Liver (tissue), 9 donors: Measurements from ENCODE around the gene SNX13. TPM values are rescaled to one million over a fixed set of nuclear protein-coding genes. Genes with fewer than 3 reads are reported as not detected.

Experiments used
- DNase-seq: peaks from one replicate; pipeline ENCODE4 v3.0.0-alpha.2; 2017; ENCODE audit warnings: low spot score
- H3K27ac ChIP-seq, 2 donors: one replicate each; pipeline ENCODE4 v1.7.0; 2013; ENCODE audit warnings: inconsistent platforms in 2 of 2, low read length in 2 of 2, control low read depth in 1 of 2, low read depth in 1 of 2, mild to moderate bottlenecking in 1 of 2
- H3K27me3 ChIP-seq, 4 donors: one replicate each; pipeline versions ENCODE4 v1.6.1 to v1.7.0; 2013; ENCODE audit warnings: low read length in 3 of 4, inconsistent platforms in 1 of 4, mild to moderate bottlenecking in 1 of 4, moderate library complexity in 1 of 4; ENCODE audit not compliant: control insufficient read depth in 4 of 4, insufficient read depth in 4 of 4
- H3K36me3 ChIP-seq, 4 donors: one replicate each; pipeline versions ENCODE4 v1.6.1 to v1.7.0; 2013; ENCODE audit warnings: low read length in 3 of 4, mild to moderate bottlenecking in 3 of 4, low read depth in 1 of 4, moderate library complexity in 1 of 4; ENCODE audit not compliant: control insufficient read depth in 4 of 4, insufficient read depth in 3 of 4
- H3K4me1 ChIP-seq, 4 donors: one replicate each; pipeline versions ENCODE4 v1.6.1 to v1.7.0; 2013; ENCODE audit warnings: low read length in 3 of 4, mild to moderate bottlenecking in 3 of 4, moderate library complexity in 1 of 4; ENCODE audit not compliant: control insufficient read depth in 4 of 4, insufficient read depth in 4 of 4
- H3K4me3 ChIP-seq, 3 donors: one replicate each; pipeline versions ENCODE4 v1.6.1 to v1.7.0; 2013; ENCODE audit warnings: low read length in 3 of 3, control low read depth in 1 of 3, low read depth in 1 of 3, mild to moderate bottlenecking in 1 of 3
- H3K9ac ChIP-seq, 2 donors: one replicate each; pipeline ENCODE4 v1.7.0; 2013; ENCODE audit warnings: low read length in 2 of 2, mild to moderate bottlenecking in 2 of 2, moderate library complexity in 2 of 2, control low read depth in 1 of 2, low read depth in 1 of 2
- H3K9me3 ChIP-seq, 4 donors: one replicate each; pipeline versions ENCODE4 v1.6.1 to v1.7.0; 2013; ENCODE audit warnings: low read length in 3 of 4; ENCODE audit not compliant: control insufficient read depth in 4 of 4
- EGR1 ChIP-seq, 2 donors: IDR thresholded peaks; 2 replicates each; pipeline ENCODE4 v1.6.1; 2016 to 2018; ENCODE audit warnings: antibody characterized with exemption in 2 of 2, low read depth in 2 of 2
- FOXA1 ChIP-seq: IDR thresholded peaks from 2 replicates; pipeline ENCODE4 v1.6.1; 2016; ENCODE audit warnings: antibody characterized with exemption
- FOXA2 ChIP-seq: IDR thresholded peaks from 2 replicates; pipeline ENCODE4 v1.6.1; 2016; ENCODE audit warnings: antibody characterized with exemption
- GABPA ChIP-seq, 2 donors: IDR thresholded peaks in 1 of 2; conservative IDR thresholded peaks in 1 of 2; 2 replicates each; pipeline ENCODE4 v1.6.1; 2016; ENCODE audit warnings: antibody characterized with exemption in 2 of 2, mild to moderate bottlenecking in 1 of 2, moderate library complexity in 1 of 2
- HNF4A ChIP-seq, 2 donors: conservative IDR thresholded peaks; 2 replicates each; pipeline ENCODE4 v1.6.1; 2016; ENCODE audit warnings: antibody characterized with exemption in 2 of 2, mild to moderate bottlenecking in 2 of 2
- JUND ChIP-seq, 2 donors: IDR thresholded peaks; 2 replicates each; pipeline ENCODE4 v1.6.1; 2016; ENCODE audit warnings: antibody characterized with exemption in 2 of 2
- NR2F2 ChIP-seq: IDR thresholded peaks from 2 replicates; pipeline ENCODE4 v1.6.1; 2016; ENCODE audit warnings: antibody characterized with exemption
- RXRA ChIP-seq, 2 donors: IDR thresholded peaks; 2 replicates each; pipeline ENCODE4 v1.6.1; 2017 to 2018; ENCODE audit warnings: antibody characterized with exemption in 2 of 2, mild to moderate bottlenecking in 1 of 2
- TAF1 ChIP-seq: conservative IDR thresholded peaks from 2 replicates; pipeline ENCODE4 v1.6.1; 2016; ENCODE audit warnings: antibody characterized with exemption, mild to moderate bottlenecking
- YY1 ChIP-seq: IDR thresholded peaks from 2 replicates; pipeline ENCODE4 v1.6.1; 2016; ENCODE audit warnings: antibody characterized with exemption, mild to moderate bottlenecking
- WGBS: extraction: QIAGEN DNeasy Blood & Tissue Kit; methylation state at CpG from one replicate; pipeline ENCODE4 v1.1.7; 2013; 5-methylcytosine and 5-hydroxymethylcytosine counted together
- polyA plus RNA-seq, 2 donors: library from polyadenylated mRNA; stranded (reverse) in 1 of 2; unstranded in 1 of 2; fragments of 200-250 nt in 1 of 2; fragments of >200 nt in 1 of 2; fragmentation: Nextera tagmentation in 1 of 2; extraction: Ambion mirVana in 1 of 2; gene quantifications; one replicate each; pipeline versions ENCODE4 v1.2.1 to v1.2.3, GENCODE V29; 2013 to 2015
- total RNA-seq, 2 donors: library from RNA; depleted of rRNA; stranded (reverse); fragments of >200 nt; gene quantifications; one replicate each; pipeline ENCODE4 v1.2.3, GENCODE V29; 2014
- TF ChIP-seq, protein P1 (sequence below): IDR thresholded peaks from 2 replicates; pipeline ENCODE4 v1.6.1; 2016; ENCODE audit warnings: antibody characterized with exemption
- TF ChIP-seq, protein P2 (sequence below): IDR thresholded peaks from 2 replicates; pipeline ENCODE4 v1.6.1; 2016; ENCODE audit warnings: antibody characterized with exemption
- TF ChIP-seq, protein P3 (sequence below): IDR thresholded peaks from 2 replicates; pipeline ENCODE4 v1.6.1; 2016; ENCODE audit warnings: antibody characterized with exemption
- donor health status: healthy.
- donor health status: healthy.
- donor health status: healthy.
- donor health status: healthy.
- donor health status: healthy.

The SNX13 gene
- total and polyA plus RNA-seq, 4 donors = 5.4 to 28.1 (median 14.0) TPM

GRCh38 chr7:17985473-17986239 is 45.4 kb upstream of the SNX13 start:
- Histone ChIP-seq H3K27me3 (no peaks in the 10 kb centered on the region), H3K27ac (no peak overlapping the region), H3K4me1 (no peaks in the 10 kb centered on the region), H3K9ac (no peak overlapping the region), H3K36me3 (no peaks in the 10 kb centered on the region), H3K9me3 (no peaks in the 10 kb centered on the region), H3K4me3 (no peak overlapping the region)
- TF ChIP-seq TAF1 (no peak), FOXA1 (no peak), JUND (IDR thresholded peaks at IDR 0.05) (no peak)
- TF ChIP-seq, protein P1, sequence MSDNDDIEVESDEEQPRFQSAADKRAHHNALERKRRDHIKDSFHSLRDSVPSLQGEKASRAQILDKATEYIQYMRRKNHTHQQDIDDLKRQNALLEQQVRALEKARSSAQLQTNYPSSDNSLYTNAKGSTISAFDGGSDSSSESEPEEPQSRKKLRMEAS = no peak
- TF ChIP-seq, protein P2, sequence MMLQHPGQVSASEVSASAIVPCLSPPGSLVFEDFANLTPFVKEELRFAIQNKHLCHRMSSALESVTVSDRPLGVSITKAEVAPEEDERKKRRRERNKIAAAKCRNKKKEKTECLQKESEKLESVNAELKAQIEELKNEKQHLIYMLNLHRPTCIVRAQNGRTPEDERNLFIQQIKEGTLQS = no peak
- WGBS = 79% methylated on average over 6 of the region's 6 CpGs
- DNase-seq = no peak

GRCh38 chr7:17984288-17984687 is 44.0 kb upstream of the SNX13 start:
- H3K4me1 ChIP-seq = no peaks in the 10 kb centered on the region
- H3K27ac ChIP-seq = no peak overlapping the region
- no peak for DNase-seq
- no peak overlapping the region for H3K9ac ChIP-seq
- H3K9me3 ChIP-seq = no peaks in the 10 kb centered on the region
- no peak overlapping the region for H3K4me3 ChIP-seq
- no peak for TF ChIP-seq YY1
- TF ChIP-seq RXRA (IDR thresholded peaks at IDR 0.05) = no peak
- TF ChIP-seq, protein P3, sequence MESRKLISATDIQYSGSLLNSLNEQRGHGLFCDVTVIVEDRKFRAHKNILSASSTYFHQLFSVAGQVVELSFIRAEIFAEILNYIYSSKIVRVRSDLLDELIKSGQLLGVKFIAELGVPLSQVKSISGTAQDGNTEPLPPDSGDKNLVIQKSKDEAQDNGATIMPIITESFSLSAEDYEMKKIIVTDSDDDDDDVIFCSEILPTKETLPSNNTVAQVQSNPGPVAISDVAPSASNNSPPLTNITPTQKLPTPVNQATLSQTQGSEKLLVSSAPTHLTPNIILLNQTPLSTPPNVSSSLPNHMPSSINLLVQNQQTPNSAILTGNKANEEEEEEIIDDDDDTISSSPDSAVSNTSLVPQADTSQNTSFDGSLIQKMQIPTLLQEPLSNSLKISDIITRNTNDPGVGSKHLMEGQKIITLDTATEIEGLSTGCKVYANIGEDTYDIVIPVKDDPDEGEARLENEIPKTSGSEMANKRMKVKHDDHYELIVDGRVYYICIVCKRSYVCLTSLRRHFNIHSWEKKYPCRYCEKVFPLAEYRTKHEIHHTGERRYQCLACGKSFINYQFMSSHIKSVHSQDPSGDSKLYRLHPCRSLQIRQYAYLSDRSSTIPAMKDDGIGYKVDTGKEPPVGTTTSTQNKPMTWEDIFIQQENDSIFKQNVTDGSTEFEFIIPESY = no peak
- no peak for TF ChIP-seq HNF4A (conservative IDR thresholded peaks at IDR 0.05)
- TF ChIP-seq TAF1 = no peak
- no peak for TF ChIP-seq FOXA1
- TF ChIP-seq JUND (IDR thresholded peaks at IDR 0.05) = no peak
- TF ChIP-seq NR2F2 = no peak
- TF ChIP-seq, protein P2 = no peak
- TF ChIP-seq EGR1 (IDR thresholded peaks at IDR 0.05; ENCODE audit: low read depth in 2 of 2) = no peak
- no peak for TF ChIP-seq FOXA2
- TF ChIP-seq GABPA (IDR thresholded peaks at IDR 0.05 in 1 of 2, conservative IDR thresholded peaks at IDR 0.05 in 1 of 2) = no peak
- TF ChIP-seq, protein P1 = no peak
- H3K27me3 ChIP-seq = no peaks in the 10 kb centered on the region
- H3K36me3 ChIP-seq = no peaks in the 10 kb centered on the region
- WGBS = 90% methylated on average over 1 of the region's 1 CpG
